Measurements from ENCODE around the gene ACAP2. TPM values are rescaled to one million over a fixed set of nuclear protein-coding genes. Genes with fewer than 3 reads are reported as not detected.
A peak's percentile ranks its signal among the peaks of the same experiment; 100 is the strongest.

The ACAP2 gene
- total RNA-seq, 4 donors from 2014 or later = 41.9 to 53.2 (median 48.0) TPM

DNA sequence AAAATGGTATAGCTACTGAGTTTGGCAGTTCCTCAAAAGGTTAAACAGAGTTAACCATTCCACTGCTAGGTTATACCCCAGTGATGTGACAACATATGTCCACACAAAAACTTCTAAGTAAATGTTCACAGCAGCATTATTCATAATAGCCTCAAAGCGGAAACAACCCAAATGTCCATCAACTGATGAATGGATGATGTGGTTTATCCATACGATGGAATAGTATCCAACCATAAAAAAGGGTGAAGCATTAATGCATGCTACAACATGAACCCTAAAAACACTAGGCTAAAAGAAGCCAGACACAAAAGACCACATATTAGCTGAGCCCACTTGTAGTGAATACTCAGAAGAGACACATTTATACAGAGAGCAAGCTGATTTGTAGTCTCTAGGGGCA lies 180.9 kb downstream of the ACAP2 start:
- WGBS = 93% methylated on average over 2 of the region's 2 CpGs
- H3K27ac ChIP-seq = no peak overlapping the region
- DNase-seq (ENCODE audit: low spot score in 2 of 2) = no peak
- H3K4me1 ChIP-seq = peaks cover 48% of the 10 kb centered on the region
- H3K36me3 ChIP-seq = no peaks in the 10 kb centered on the region
- no peaks in the 10 kb centered on the region for H3K27me3 ChIP-seq
- TF ChIP-seq POLR2AphosphoS5 (IDR thresholded peaks at IDR 0.05) (no peak), POLR2A (IDR thresholded peaks at IDR 0.05) (no peak), EP300 (IDR thresholded peaks at IDR 0.05) (no peak)
- TF ChIP-seq, protein P1, sequence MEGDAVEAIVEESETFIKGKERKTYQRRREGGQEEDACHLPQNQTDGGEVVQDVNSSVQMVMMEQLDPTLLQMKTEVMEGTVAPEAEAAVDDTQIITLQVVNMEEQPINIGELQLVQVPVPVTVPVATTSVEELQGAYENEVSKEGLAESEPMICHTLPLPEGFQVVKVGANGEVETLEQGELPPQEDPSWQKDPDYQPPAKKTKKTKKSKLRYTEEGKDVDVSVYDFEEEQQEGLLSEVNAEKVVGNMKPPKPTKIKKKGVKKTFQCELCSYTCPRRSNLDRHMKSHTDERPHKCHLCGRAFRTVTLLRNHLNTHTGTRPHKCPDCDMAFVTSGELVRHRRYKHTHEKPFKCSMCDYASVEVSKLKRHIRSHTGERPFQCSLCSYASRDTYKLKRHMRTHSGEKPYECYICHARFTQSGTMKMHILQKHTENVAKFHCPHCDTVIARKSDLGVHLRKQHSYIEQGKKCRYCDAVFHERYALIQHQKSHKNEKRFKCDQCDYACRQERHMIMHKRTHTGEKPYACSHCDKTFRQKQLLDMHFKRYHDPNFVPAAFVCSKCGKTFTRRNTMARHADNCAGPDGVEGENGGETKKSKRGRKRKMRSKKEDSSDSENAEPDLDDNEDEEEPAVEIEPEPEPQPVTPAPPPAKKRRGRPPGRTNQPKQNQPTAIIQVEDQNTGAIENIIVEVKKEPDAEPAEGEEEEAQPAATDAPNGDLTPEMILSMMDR (IDR thresholded peaks at IDR 0.05) = no peak
- H3K9me3 ChIP-seq = no peaks in the 10 kb centered on the region
- no peak overlapping the region for H3K4me3 ChIP-seq

DNA sequence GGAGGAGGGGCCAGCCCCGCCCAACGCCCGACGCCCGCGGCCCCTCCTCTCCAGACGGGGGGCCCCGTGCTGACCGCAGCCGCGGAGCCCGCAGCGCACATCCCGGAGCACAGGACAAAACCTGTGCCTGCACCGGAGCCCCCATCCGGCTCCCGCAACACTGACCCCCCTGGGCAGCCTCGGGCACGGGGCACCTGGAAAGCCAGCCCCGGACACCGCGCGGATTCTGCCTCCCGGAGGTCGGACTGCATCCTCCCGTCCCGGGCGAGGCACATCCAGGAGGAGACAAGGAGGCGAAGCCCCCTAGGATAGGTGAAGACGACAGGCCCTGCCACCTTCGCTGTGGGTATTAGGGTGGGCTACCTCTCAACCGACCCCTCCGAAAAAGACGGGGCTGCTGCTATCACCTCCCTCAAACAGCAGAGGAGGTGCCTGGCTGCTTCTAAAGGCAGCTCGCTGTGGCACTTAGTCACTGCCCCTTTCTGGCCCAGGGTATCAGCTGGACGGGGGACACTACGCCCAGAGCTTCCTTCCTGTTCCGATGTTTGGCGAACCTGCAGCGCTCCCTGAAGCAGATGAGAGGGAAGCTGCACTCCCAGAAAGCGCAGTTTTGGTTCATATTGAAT lies 182.4 kb downstream of the ACAP2 start:
- Histone ChIP-seq H3K9me3 (no peaks in the 10 kb centered on the region), H3K4me3 (peak overlapping the region; percentile 64), H3K27me3 (no peaks in the 10 kb centered on the region), H3K4me1 (peaks cover 48% of the 10 kb centered on the region), H3K36me3 (peaks cover 3% of the 10 kb centered on the region), H3K27ac (peak overlapping the region; percentile 89)
- DNase-seq (ENCODE audit: low spot score in 2 of 2) = no peak
- WGBS = no CpG with 5 or more reads among the region's 41 CpGs
- TF ChIP-seq, protein P1 (IDR thresholded peaks at IDR 0.05) = no peak
- TF ChIP-seq POLR2A (IDR thresholded peaks at IDR 0.05) (no peak), EP300 (IDR thresholded peaks at IDR 0.05) (no peak), POLR2AphosphoS5 (IDR thresholded peaks at IDR 0.05) (no peak)

DNA sequence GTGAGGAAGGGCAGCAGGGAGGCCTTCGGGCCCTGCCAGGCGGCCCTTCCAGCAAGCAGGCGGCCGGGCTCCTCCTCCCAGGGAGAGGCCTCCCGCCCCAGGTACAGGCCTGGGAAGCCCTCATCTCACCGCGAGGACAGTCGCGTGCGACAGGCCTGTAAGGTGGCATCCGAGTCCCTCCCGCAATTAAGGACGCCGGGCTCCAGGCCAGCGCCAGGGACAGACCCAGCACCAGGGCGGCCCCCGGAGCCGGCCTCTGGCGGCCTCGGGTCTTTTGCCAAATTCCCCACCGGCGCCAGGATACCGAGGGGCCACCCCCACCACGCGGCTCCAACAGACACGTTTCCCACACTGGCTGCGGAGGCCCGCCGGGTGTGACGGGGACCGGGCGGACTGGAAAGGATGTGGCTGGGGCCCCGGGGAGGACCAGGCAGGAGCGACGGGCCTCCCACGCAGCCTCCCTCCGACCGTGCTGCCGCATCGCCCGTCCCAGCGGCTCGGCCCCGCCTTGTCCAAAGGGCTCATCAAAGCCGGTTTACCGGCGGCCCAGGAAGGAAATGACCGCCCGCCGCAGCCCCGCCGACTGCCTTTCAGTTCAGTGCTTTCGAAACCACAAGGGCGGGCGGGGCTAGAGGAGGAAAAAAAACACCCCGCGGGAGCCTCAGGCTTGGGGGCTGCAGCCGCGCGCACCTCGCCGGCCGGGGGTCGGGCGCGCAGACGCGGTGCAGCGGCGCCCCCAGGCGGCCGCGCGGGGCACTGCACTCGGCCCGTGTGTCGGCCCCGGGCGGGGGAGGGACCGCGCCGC lies 183.1 kb downstream of the ACAP2 start:
- WGBS = 1% methylated on average over 28 of the region's 82 CpGs
- TF ChIP-seq EP300 (IDR thresholded peaks at IDR 0.05) (no peak), POLR2AphosphoS5 (IDR thresholded peaks at IDR 0.05) (peak; percentile 9 to 71 (median 39)), POLR2A (IDR thresholded peaks at IDR 0.05) (no peak)
- TF ChIP-seq, protein P1 (IDR thresholded peaks at IDR 0.05) = peak; percentile 87 to 99
- Histone ChIP-seq H3K4me3 (peak overlapping the region; percentile 64), H3K9me3 (no peaks in the 10 kb centered on the region), H3K27me3 (no peaks in the 10 kb centered on the region), H3K36me3 (peaks cover 3% of the 10 kb centered on the region), H3K4me1 (peaks cover 48% of the 10 kb centered on the region), H3K27ac (peak overlapping the region; percentile 89)
- peak; percentile 96 to 97 for DNase-seq (ENCODE audit: low spot score in 2 of 2)

- peak overlapping the region; percentile 64 for H3K4me3 ChIP-seq
- peaks cover 45% of the 10 kb centered on the region for H3K4me1 ChIP-seq
- H3K36me3 ChIP-seq = peaks cover 3% of the 10 kb centered on the region
- H3K27ac ChIP-seq = peak overlapping the region; percentile 89
- H3K9me3 ChIP-seq = no peaks in the 10 kb centered on the region
- WGBS = 56% methylated on average over 5 of the region's 7 CpGs
- DNase-seq (ENCODE audit: low spot score in 2 of 2) = no peak
- no peaks in the 10 kb centered on the region for H3K27me3 ChIP-seq
- TF ChIP-seq EP300 (IDR thresholded peaks at IDR 0.05) = no peak
- TF ChIP-seq, protein P1 (IDR thresholded peaks at IDR 0.05) = no peak
- no peak for TF ChIP-seq POLR2A (IDR thresholded peaks at IDR 0.05)
- TF ChIP-seq POLR2AphosphoS5 (IDR thresholded peaks at IDR 0.05) = no peak
Observed at GRCh38 chr3:195259154-195259474, 183.7 kb downstream of the ACAP2 start.

- H3K36me3 ChIP-seq = peaks cover 3% of the 10 kb centered on the region
- 70% methylated on average over 13 of the region's 14 CpGs for WGBS
- no peaks in the 10 kb centered on the region for H3K27me3 ChIP-seq
- no peak for DNase-seq (ENCODE audit: low spot score in 2 of 2)
- H3K9me3 ChIP-seq = no peaks in the 10 kb centered on the region
- no peak for TF ChIP-seq POLR2A (IDR thresholded peaks at IDR 0.05)
- TF ChIP-seq POLR2AphosphoS5 (IDR thresholded peaks at IDR 0.05) = no peak
- TF ChIP-seq EP300 (IDR thresholded peaks at IDR 0.05) = no peak
- TF ChIP-seq, protein P1 (IDR thresholded peaks at IDR 0.05) = no peak
- H3K4me1 ChIP-seq = peaks cover 45% of the 10 kb centered on the region
- H3K4me3 ChIP-seq = peak overlapping the region; percentile 64
- peak overlapping the region; percentile 89 for H3K27ac ChIP-seq
Observed at GRCh38 chr3:195258449-195259153, 184.2 kb downstream of the ACAP2 start.

Data from suprapubic skin (tissue), 4 donors.